ENCODE results near the gene CZIB.

DNA sequence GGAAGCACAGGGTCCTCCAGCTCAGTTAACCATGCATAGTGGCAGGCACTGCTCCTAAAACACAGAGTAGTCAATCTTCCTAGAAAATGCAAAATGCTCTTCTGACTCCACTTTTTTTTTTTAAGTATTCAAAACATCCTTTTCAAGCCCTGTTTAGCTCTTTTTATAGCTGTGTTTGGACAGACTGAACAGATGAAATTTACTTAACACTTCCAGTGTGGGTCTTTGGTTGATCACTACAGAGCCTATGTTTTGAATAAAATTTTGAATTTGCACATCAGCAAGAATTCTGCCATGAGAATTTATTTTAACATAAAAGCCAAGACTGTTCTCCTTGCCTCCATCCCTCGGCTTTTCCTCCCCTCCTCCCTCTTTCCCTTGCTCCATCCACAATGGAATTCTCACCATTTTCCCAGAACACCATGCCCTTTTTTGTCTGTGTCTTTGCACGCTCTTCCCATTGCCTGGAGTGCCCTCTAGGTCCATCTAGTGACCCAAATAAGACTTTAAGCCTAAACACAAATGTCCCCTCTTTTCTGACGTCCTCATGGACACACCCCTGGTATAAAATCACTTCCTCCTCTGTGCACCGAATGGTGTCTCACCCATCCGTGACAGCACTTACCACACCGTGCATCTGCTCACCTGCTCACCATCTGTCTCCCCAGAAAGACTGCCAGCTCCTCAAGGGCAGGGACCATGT, 47.9 kb downstream of the CZIB start:
- TF ChIP-seq, protein P1, sequence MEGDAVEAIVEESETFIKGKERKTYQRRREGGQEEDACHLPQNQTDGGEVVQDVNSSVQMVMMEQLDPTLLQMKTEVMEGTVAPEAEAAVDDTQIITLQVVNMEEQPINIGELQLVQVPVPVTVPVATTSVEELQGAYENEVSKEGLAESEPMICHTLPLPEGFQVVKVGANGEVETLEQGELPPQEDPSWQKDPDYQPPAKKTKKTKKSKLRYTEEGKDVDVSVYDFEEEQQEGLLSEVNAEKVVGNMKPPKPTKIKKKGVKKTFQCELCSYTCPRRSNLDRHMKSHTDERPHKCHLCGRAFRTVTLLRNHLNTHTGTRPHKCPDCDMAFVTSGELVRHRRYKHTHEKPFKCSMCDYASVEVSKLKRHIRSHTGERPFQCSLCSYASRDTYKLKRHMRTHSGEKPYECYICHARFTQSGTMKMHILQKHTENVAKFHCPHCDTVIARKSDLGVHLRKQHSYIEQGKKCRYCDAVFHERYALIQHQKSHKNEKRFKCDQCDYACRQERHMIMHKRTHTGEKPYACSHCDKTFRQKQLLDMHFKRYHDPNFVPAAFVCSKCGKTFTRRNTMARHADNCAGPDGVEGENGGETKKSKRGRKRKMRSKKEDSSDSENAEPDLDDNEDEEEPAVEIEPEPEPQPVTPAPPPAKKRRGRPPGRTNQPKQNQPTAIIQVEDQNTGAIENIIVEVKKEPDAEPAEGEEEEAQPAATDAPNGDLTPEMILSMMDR (IDR thresholded peaks at IDR 0.05; ENCODE audit: low read depth, low read length): no peak
- no peak for TF ChIP-seq EZH2phosphoT487 (IDR thresholded peaks at IDR 0.05; ENCODE audit: low read depth)
